ENCODE measurements around the gene SPON1.

SPON1 gene

GRCh38 chr11:14041040-14041439 lies 78.5 kb downstream of the SPON1 start:
- DNase-seq, result no peak

GRCh38 chr11:14041565-14041964 lies 79.0 kb downstream of the SPON1 start:
- no peak for DNase-seq

GRCh38 chr11:14042686-14043465 lies 80.4 kb downstream of the SPON1 start:
- DNase-seq, result no peak

GRCh38 chr11:14044916-14045315 lies 82.4 kb downstream of the SPON1 start:
- no peak for DNase-seq

GRCh38 chr11:14045417-14045816 lies 82.9 kb downstream of the SPON1 start:
- DNase-seq, result no peak

- no peak for DNase-seq
Measured at GRCh38 chr11:14052198-14052597, 89.7 kb downstream of the SPON1 start.

- peak; percentile 81 for DNase-seq
Measured at GRCh38 chr11:14054116-14055107, 91.9 kb downstream of the SPON1 start.

GRCh38 chr11:14055936-14056335 lies 93.4 kb downstream of the SPON1 start:
- no peak for DNase-seq

- no peak for DNase-seq
Measured at GRCh38 chr11:14058061-14058460, 95.5 kb downstream of the SPON1 start.

GRCh38 chr11:14059491-14059890 lies 97.0 kb downstream of the SPON1 start:
- DNase-seq, result no peak

- no peak for DNase-seq
Measured at GRCh38 chr11:14061721-14062120, 99.2 kb downstream of the SPON1 start.

- DNase-seq, result no peak
Measured at GRCh38 chr11:14065141-14065540, 102.6 kb downstream of the SPON1 start.

GRCh38 chr11:14065681-14066080 lies 103.2 kb downstream of the SPON1 start:
- no peak for DNase-seq

- no peak for DNase-seq
Measured at GRCh38 chr11:14067686-14068085, 105.2 kb downstream of the SPON1 start.

- no peak for DNase-seq
Measured at GRCh38 chr11:14070896-14071295, 108.4 kb downstream of the SPON1 start.

GRCh38 chr11:14073849-14074476 lies 111.4 kb downstream of the SPON1 start:
- peak; percentile 45 for DNase-seq

- DNase-seq, result peak; percentile 26
Measured at GRCh38 chr11:14075118-14076078, 112.9 kb downstream of the SPON1 start.

- DNase-seq, result no peak
Measured at GRCh38 chr11:14079011-14079410, 116.5 kb downstream of the SPON1 start.

GRCh38 chr11:14079797-14080196 lies 117.3 kb downstream of the SPON1 start:
- DNase-seq, result no peak

GRCh38 chr11:14081581-14082231 lies 119.2 kb downstream of the SPON1 start:
- no peak for DNase-seq

GRCh38 chr11:14082338-14082737 lies 119.8 kb downstream of the SPON1 start:
- DNase-seq, result peak; percentile 47

All from fibroblast of skin of scalp (primary cell).